Left kidney (tissue), 2 donors: ENCODE results near the gene ENPP3. TPM values are rescaled to one million over a fixed set of nuclear protein-coding genes. Genes with fewer than 3 reads are reported as not detected.

Experiments used
- DNase-seq: peaks from one replicate; pipeline ENCODE4 v3.0.0-alpha.2; 2013
- polyA plus RNA-seq: library from polyadenylated mRNA; unstranded; fragments of 120-200 nt; gene quantifications from one replicate; pipeline ENCODE4 v1.2.1, GENCODE V29; 2013; ENCODE audit not compliant: insufficient read length

Gene ENPP3
- polyA plus RNA-seq, 1 donor: 13.0 TPM

DNA sequence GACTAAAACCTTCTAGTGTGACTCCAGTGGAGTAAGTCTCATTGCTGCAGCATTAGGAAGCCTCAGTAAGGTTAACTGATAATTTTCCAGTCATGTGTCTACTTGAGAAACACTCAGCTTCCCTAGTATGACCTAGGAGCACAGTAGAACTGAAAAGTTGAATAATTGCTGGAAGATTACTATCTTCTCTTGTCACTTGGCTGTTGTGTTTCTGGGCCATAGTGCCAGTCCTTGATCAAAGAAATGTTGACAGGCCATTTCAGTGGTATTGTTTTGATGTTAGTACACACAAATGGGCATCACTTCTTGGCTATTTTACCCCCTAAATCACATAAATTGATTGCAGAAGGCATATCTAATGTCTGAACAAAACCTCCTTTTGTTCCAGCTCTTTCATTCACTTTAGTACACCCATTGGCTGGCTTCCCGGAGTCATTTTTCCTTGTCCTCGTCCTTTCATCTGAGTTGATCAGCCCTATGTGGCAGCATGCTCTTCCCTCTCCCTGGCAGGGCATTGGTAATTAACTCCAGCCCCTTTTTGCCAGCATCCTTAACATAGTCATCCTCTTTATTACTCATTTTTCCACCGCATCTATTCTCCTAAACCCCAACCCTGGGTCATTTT is 6.0 kb downstream of the ENPP3 start:
- no peak for DNase-seq

DNA sequence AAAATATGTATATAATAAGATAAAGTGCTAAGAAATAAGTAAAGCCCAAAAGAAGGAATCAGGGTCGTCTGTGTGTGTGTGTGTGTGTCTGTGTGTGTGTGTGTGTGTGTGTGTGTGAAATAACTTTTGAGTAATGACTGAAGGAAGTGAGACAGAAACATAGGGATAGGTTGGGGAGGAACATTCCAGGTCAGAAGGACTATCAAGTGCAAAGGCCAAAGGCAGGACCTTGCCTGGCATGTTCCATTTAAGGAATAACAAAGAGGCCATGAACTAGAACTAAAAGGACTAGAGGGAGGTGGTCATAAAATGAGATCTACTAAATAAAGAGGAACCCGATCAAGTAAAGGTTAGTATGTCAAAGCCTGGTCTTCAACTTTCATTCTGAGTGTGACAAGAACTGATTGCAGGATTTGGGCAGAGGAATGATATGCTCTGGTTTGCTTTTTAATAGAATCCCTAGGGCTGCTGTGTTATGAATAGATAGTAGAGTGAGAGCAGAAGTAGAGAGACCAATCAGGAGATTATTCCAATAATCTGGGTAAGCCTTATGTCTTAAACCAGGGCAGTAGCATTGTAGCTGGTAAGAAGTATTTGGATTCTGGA is 6.9 kb downstream of the ENPP3 start:
- no peak for DNase-seq

DNA sequence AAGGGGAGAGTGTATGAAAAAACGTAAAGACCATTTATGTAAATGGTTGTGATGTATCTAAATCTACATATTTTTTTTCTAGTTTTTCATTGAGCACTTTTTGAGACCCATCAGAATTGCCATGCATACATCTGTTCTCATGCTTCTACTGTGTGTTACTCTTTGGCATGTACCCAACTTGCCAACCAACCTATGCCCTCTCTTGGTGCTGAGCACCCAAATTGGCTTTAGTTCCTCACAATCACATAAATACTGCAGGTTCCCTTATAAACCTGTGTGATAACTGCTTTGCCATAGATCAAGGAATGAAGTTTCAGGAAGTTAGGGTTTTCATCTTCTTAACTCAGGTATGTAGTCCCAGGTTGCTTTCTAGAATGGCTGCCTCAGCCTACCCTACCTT is 7.8 kb downstream of the ENPP3 start:
- DNase-seq: no peak

DNA sequence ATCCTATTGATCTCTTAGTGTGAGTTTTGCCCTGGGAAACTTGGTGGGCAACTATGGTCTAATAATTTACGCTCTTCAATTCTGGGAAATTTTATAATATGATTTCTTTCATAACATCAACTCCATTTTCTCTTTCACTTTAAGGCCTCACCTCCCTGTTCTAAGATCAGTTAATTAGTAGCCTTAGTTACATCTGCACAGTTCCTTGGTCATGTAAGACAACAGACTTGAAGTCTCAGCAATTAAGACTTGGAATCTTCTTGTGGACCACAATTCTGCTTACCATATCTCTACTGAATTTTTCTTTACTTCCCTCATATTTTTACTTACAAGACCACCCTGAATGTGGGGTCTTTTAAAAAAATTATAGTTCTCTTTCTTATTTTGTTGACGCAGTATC is 8.7 kb downstream of the ENPP3 start:
- no peak for DNase-seq

DNA sequence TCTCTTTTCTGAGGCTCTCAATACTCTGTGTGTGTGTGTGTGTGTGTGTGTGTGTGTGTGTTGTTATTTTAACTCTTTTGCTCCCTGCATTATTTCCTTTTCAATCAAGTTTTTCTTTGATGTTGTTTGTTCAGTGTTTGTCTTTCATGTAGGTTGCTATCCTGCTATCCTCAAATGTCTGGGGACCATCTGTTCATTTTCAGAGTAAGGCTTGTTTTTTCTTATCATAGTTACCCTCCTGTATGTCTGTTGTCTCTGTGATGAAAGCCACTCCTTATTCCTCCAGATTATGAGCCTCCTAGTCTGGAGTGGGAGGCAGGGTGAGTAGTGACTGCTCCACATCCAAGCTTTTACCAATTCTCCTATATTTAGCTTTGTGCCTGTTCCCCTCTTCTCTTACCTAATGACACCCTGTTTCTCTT is 9.2 kb downstream of the ENPP3 start:
- no peak for DNase-seq

DNA sequence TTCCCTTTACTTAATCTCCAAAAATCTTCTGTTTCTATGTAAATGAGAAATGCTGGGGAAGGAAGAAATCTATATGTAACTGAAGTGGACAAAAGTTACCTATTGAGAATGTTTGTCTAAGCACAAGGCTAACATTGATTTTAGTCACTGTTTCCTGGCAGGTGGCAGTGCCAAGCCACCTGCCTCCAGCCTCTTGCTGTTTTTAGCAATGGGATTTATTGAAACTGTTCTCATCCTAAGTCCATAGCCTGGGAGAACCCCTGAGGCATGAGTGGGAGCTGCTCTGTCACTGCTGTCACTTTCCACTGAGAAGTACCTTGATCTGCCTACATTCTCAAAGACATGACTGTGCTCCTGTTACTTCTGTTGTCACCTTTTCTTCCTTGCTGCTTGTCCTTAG is 14.7 kb downstream of the ENPP3 start:
- no peak for DNase-seq

DNA sequence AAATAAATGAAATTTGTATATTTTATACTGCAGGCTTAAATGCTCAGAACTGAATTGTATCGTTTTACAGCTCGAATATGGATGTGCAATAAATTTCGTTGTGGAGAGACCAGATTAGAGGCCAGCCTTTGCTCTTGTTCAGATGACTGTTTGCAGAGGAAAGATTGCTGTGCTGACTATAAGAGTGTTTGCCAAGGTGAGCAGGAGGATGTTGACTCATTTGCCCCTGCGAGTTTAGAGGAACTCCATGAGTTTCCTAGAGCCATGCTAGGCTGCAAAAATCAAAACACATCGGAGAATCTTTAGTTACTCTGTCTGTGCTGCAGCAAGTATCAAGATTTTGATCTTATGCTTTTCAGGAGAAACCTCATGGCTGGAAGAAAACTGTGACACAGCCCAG is 15.4 kb downstream of the ENPP3 start:
- DNase-seq: no peak

DNA sequence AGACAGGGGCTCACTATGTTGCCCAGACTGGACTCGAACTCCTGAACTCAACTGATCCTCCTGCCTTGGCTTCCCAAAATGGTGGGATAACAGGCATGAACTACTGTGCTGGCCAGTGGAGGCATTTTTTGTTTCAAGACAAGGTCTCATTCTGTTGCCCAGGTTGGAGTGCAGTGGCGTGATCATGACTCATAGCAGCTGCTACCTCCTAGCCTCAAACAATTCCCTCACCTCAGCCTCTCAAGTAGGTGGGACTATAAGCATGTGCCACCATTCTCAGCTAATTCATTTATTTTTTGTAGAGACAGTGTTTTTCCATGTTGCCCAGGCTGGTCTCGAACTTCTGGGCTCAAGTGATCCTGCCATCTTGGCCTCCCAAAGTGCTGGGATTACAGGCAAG is 17.2 kb downstream of the ENPP3 start:
- no peak for DNase-seq

DNA sequence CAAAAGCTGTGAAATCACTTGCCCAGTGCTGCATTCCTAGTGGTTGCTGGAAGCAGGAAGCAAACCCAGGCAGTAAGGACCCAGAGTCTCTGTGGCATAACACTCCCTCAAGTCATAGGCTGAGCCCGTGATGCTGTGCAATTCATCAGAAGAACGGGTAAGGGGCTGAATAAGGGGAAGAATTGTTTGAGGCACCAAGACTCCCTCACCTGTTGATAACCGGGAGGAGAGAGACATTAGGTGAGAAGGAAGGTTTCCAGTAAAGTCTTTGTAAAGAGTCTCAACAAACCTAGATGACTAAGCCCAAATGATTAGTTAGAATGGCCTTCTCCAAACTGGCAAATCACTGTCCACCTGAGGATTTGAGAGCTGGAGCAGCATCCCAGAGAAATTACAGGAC is 18.3 kb downstream of the ENPP3 start:
- no peak for DNase-seq

DNA sequence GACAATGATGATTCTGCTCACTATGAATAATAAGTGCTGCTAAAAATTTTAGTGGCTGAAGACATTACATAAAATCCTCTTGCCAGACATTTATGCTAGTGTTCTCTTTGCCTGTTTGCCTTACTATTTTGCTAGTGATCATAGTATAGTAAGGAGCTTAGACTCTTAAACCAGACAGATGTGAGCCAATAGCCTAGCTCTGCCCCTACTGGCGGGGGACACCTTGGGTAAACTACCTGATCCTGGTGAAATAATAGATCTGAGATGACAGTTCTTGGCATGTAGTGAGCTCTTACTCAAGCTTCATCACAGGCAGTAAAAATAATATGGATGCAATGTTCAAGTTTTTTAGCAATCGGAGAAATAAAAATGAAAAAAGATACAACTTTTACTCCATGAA is 18.8 kb downstream of the ENPP3 start:
- DNase-seq: no peak

DNA sequence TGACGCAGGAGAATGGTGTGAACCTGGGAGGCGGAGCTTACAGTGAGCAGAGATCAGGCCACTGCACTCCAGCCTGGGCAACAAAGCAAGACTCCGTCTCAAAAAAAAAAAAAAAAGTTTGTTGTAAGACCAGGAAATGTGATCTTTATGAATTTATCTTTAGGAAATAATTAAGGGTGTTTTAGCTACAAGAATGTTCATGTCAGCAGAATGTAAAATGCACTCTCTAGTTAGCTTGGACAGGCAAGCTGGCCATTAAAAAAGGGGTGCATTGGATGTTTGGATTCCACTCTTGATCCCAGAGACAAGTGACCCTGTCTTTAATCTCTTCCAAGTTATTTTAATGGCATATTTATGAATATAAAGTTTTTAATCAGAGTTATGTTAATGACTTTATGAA is 19.6 kb downstream of the ENPP3 start:
- no peak for DNase-seq

DNA sequence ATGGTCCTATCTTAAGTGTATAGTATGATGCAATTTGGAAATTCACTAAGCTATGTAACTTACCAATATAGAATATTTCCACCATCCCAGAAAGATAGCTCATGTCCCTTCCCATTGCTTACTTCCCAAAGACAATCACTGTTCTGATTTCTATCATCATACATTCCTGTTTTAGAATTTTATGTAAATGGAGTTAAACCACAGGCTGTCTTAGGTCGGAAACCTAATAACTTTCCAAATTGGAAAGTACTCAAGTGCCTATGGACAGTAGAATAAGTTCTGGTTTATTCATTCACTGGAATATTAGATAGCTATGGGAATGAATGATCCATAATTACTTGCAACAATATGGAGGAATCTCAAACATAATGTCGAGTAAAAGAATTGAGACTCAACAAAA is 20.1 kb downstream of the ENPP3 start:
- DNase-seq: no peak

DNA sequence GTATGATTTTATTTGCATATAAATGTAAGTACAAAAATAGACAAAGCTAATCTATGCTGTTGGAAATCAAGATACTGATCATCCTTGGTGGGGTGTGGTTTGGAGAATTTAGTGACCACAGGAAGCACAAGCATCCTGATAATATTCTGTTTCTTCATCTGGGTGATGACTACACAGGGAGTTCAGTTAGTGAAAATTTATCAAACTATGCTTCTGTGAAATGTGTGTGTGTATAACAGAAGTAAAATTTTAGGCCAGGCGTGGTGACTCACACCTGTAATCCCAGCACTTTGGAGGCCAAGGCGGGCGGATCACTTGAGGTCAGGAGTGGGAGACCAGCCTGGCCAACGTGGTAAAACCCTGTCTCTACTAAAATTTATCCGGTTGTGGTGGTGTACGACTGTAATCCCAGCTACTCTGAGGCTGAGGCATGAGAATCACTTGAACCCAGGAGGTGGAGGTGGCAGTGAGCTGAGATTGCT is 20.6 kb downstream of the ENPP3 start:
- DNase-seq: no peak

DNA sequence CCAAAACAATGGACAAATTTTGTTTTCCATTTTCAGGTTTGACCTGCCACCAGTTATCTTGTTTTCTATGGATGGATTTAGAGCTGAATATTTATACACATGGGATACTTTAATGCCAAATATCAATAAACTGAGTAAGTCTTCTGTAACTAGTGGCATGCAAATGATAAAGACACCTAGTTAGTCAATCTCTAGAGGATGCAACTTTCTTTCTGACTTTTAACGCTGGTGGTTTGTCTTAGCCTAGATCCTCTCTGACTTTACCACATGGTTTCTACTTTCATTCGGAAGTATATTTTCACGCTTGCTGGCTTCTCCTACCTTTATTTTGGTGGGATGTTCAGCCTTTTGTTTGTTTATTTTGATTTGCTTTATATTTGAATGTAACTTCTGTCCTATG is 21.2 kb downstream of the ENPP3 start:
- no peak for DNase-seq

DNA sequence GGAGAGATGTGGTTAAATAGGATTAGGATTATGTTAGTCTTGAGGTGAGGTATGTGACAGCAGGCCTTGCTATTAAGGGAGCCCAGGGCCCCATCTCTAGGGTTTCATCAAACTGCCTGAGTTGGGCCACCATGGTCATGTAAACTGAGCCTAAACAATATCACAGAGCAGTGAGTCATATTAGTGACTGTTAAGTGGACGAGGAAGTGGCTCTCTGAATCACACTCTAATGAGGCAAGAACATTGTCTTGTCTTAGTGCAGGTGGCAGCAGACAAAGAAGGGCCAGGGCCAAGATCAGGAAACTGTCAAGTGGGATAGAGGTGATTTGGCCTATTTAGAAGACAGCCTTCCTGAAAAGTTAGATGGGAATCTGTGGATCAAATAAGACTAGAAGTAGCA is 23.1 kb downstream of the ENPP3 start:
- DNase-seq: no peak

DNA sequence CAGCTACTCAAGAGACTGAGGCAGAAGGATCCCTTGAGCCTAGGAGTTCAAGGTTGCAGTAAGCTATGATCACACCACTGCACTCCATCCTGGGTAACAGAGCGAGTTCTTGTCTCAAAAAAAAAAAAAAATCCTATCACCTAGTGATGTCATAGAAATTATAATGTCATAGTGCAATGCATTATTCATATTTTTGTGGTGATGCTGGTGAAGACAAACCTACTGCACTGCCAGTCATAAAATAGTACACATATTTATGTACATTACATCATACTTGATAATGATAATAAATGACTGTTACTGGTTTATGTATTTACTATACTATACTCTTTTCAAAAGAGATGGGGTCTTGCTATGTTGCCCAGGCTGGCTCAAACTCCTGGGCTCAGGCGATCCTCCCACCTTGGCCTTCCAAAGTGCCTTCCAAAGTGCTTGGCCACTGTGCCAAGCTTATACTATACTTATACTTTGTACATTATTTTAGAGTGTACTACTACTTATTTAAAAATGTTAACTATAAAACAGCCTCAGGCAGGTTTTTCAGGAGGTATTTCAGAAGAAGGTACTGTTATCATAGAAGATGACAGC is 26.6 kb downstream of the ENPP3 start:
- no peak for DNase-seq

DNA sequence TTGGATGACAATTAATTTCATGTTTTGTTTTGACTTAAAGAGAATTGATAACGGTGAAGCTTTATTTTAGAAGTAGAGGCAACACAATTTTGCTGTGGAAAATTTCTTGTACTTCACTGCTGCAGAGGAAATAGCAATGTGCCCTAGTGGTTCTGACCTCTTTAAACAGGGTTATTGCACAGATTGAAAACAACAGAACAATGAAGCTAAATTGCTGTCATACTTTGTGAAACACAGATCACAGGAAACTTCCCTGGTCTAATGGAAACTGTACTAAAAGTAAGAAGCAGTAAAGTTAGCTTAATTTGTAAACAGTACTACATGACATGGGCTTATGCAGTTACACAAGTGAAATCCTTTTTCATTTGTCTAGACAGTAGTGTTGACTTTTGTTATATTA is 32.8 kb downstream of the ENPP3 start:
- DNase-seq: no peak

DNA sequence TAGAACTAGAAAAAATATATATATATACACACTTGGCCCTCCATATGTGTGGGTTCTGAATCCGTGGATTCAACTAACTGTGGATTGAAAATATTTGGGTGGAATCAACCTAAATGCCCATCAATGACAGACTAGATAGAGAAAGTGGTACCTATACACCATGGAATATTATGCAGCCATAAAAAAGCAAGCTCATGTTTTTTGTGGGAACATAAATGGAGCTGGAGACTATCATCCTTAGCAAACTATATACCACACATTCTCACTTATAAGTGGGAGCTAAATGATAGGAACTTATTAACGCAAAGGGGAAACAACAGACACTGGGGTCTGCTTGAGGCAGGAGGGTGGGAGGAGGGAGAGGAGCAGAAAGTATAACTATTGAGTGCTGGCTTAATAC is 36.1 kb downstream of the ENPP3 start:
- DNase-seq: no peak

DNA sequence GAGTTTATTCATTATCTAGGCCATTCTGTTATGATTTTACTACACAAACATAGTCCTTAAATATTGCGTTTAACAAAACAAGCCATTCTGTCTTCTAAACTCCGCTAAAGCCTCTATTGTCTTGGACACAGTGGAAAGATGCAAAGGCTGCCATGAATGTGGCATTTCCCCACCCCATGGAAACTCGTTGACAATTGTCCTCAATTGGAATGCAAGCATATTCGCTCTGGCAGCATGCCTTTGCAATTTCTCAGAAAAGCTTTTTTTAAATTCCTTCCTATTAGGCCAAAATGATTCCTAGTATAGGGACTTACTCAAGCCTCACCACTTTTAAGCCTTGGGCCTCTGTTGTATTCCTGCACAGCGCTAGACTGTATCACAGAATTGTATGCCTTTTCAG is 41.3 kb downstream of the ENPP3 start:
- no peak for DNase-seq

DNA sequence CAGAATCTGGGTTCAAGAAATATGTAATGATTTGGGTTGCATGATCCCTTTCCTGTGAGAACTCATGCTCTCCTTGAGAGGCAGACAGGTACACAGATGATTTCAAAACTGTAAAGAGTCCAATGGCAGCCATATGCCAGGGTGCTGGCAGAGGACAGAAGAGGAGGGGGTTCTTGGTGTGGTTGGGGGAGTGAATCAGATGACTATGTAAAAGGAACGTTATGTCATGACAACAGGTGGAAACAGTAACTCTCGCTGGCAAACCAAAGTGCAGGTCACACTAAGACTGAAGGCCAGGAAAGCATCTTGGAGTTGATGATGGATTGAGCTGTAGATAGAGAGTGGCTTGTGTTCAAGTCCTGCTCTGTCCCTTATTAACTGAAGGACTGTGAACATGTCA is 43.8 kb downstream of the ENPP3 start:
- DNase-seq: no peak

DNA sequence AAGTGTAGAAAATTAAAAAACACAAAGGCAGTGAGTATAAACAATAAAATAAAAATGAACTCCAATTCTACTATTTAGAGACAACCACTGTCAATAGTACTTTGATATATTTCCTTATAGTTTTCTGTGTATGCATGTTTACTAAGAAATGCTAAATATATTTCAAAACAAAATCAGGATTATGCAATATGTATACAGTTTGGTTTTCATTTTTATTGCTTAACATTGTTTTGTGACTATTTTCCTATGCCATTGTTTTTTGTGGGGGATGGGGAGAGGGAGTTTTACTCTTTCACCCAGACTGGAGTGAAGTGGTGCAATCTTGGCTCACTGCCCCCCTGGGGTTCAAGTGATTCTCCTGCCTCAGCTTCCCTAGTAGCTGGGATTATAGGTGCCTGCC is 44.5 kb downstream of the ENPP3 start:
- no peak for DNase-seq

DNA sequence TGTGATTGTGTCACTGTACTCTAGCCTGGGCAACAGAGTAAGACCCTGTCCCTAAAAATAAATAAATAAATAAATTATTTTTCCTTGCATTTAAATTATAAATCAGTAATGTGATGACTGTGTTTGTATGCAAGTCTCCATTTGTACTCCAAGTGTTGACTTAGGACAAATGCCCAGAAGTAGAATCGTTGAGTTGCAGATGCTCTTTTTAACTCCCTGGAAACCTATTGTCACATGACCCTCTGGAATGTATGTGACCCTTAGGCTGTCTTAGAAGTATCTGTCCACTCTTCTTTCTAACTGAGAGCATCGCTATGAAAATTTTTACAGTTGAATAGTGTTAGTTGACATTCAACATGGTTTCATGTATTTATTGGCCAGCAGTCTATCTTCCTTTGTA is 45.3 kb downstream of the ENPP3 start:
- no peak for DNase-seq

DNA sequence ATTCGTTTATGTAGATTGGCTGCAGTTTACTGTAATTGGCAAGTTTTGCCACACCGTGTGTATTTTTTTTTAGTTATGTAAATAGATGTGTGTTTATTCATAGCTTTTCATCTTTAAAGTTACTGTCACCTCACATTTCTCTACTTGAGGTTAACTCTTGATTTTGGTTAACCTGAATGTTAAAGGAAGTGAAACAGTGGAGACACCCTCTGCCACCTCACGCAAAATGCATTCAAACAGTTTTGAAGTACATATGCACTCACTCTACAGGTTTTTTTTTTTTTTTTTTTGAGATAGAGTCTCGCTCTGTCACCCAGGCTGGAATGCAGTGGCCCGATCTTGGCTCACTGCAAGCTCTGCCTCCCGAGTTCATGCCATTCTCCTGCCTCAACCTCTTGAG is 46.4 kb downstream of the ENPP3 start:
- no peak for DNase-seq

DNA sequence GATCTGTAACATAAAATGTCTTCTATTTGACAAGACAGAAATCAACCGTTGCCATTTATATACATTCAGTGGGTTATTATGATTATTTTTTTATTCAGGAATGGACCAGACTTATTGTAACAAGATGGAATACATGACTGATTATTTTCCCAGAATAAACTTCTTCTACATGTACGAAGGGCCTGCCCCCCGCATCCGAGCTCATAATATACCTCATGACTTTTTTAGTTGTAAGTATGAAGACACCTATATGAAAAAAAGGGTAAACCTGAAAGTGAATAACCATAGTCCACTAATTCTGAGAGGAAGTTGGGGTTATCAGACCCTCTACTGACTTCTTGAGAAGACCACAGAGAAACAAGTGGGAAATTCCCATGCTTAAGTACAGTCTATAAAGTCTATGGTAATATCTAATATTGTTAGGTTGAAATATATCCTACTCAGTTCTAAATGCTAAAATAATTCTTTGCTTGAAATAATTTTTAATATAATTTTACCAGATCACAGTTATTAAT is 48.2 kb downstream of the ENPP3 start:
- DNase-seq: no peak
